Measurements from ENCODE around the gene TSC22D3. TPM values are rescaled to one million over a fixed set of nuclear protein-coding genes. Genes with fewer than 3 reads are reported as not detected.
A peak's percentile ranks its signal among the peaks of the same experiment; 100 is the strongest.

Gene TSC22D3
- total RNA-seq, 2 experiments from 2014 or later: 29.3 to 35.6 TPM

- Histone ChIP-seq H4K20me1 (ENCODE audit: insufficient read depth, low read length) (no peaks in the 10 kb centered on the region), H2AFZ (ENCODE audit: low read length) (no peak overlapping the region), H3K9me2 (ENCODE audit: insufficient read depth, low read length) (no peaks in the 10 kb centered on the region), H3K4me2 (ENCODE audit: low read length) (no peak overlapping the region), H3K27ac (ENCODE audit: low read depth, low read length, poor library complexity, severe bottlenecking) (no peak overlapping the region), H3K36me3 (ENCODE audit: insufficient read depth, low read length) (no peaks in the 10 kb centered on the region), H3K4me3 (ENCODE audit: low read depth, low read length, poor library complexity, severe bottlenecking) (no peak overlapping the region), H3K9me3 (ENCODE audit: low read length) (no peaks in the 10 kb centered on the region), H3K4me1 (ENCODE audit: insufficient read depth, low read length, poor library complexity, severe bottlenecking) (peaks cover 30% of the 10 kb centered on the region), H3K79me2 (ENCODE audit: insufficient read depth, low read depth, low read length) (no peaks in the 10 kb centered on the region)
- TF ChIP-seq EZH2phosphoT487 (IDR thresholded peaks at IDR 0.05; ENCODE audit: borderline replicate concordance, low read depth, low read length): no peak
- TF ChIP-seq, protein P1, sequence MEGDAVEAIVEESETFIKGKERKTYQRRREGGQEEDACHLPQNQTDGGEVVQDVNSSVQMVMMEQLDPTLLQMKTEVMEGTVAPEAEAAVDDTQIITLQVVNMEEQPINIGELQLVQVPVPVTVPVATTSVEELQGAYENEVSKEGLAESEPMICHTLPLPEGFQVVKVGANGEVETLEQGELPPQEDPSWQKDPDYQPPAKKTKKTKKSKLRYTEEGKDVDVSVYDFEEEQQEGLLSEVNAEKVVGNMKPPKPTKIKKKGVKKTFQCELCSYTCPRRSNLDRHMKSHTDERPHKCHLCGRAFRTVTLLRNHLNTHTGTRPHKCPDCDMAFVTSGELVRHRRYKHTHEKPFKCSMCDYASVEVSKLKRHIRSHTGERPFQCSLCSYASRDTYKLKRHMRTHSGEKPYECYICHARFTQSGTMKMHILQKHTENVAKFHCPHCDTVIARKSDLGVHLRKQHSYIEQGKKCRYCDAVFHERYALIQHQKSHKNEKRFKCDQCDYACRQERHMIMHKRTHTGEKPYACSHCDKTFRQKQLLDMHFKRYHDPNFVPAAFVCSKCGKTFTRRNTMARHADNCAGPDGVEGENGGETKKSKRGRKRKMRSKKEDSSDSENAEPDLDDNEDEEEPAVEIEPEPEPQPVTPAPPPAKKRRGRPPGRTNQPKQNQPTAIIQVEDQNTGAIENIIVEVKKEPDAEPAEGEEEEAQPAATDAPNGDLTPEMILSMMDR (conservative IDR thresholded peaks at IDR 0.05; ENCODE audit: low read length): no peak
- no peak for DNase-seq (ENCODE audit: low spot score)
- intact Hi-C loops (cut with micrococcal nuclease; ENCODE audit: unreplicated experiment): no loop called here
- BruUV-seq (replicated peaks): no TSS peak
- POLR2A ChIA-PET: no interaction called here
- CTCF ChIA-PET (ENCODE audit: unreplicated experiment): no interaction called here
Observed at GRCh38 chrX:107723511-107723910, 52.1 kb downstream of the TSC22D3 start.

- intact Hi-C loops (cut with micrococcal nuclease; ENCODE audit: unreplicated experiment): no loop called here
- H3K4me1 ChIP-seq (ENCODE audit: insufficient read depth, low read length, poor library complexity, severe bottlenecking): peaks cover 44% of the 10 kb centered on the region
- peak overlapping the region; percentile 14 for H3K4me3 ChIP-seq (ENCODE audit: low read depth, low read length, poor library complexity, severe bottlenecking)
- no peaks in the 10 kb centered on the region for H3K79me2 ChIP-seq (ENCODE audit: insufficient read depth, low read depth, low read length)
- peak overlapping the region; percentile 54 for H3K4me2 ChIP-seq (ENCODE audit: low read length)
- peak overlapping the region; percentile 59; the same call in 1 of the 2 replicates for H2AFZ ChIP-seq (ENCODE audit: low read length)
- H4K20me1 ChIP-seq (ENCODE audit: insufficient read depth, low read length): no peaks in the 10 kb centered on the region
- CTCF ChIA-PET (ENCODE audit: unreplicated experiment): no interaction called here
- TF ChIP-seq, protein P1 (conservative IDR thresholded peaks at IDR 0.05; ENCODE audit: low read length): no peak
- TF ChIP-seq EZH2phosphoT487 (IDR thresholded peaks at IDR 0.05; ENCODE audit: borderline replicate concordance, low read depth, low read length): no peak
- no peaks in the 10 kb centered on the region for H3K9me3 ChIP-seq (ENCODE audit: low read length)
- H3K36me3 ChIP-seq (ENCODE audit: insufficient read depth, low read length): no peaks in the 10 kb centered on the region
- BruUV-seq (replicated peaks): no TSS peak
- H3K9me2 ChIP-seq (ENCODE audit: insufficient read depth, low read length): no peaks in the 10 kb centered on the region
- POLR2A ChIA-PET: interaction anchor here (1.4 kb wide), 1 partner anchor 44 kb away, joined by 4 read pairs; no protein-coding TSS in a partner anchor
- peak overlapping the region; percentile 17 for H3K27ac ChIP-seq (ENCODE audit: low read depth, low read length, poor library complexity, severe bottlenecking)
- no peak for DNase-seq (ENCODE audit: low spot score)
Observed at GRCh38 chrX:107721966-107722707, 53.5 kb downstream of the TSC22D3 start.

GRCh38 chrX:107721318-107721717 is 54.3 kb downstream of the TSC22D3 start:
- CTCF ChIA-PET (ENCODE audit: unreplicated experiment): no interaction called here

More at GRCh38 chrX:107721318-107721717, 54.3 kb downstream of the TSC22D3 start:
- Histone ChIP-seq H3K4me3 (ENCODE audit: low read depth, low read length, poor library complexity, severe bottlenecking) (peak overlapping the region; percentile 14), H4K20me1 (ENCODE audit: insufficient read depth, low read length) (no peaks in the 10 kb centered on the region), H2AFZ (ENCODE audit: low read length) (peak overlapping the region; percentile 59; the same call in 1 of the 2 replicates), H3K79me2 (ENCODE audit: insufficient read depth, low read depth, low read length) (no peaks in the 10 kb centered on the region), H3K4me2 (ENCODE audit: low read length) (peak overlapping the region; percentile 54), H3K27ac (ENCODE audit: low read depth, low read length, poor library complexity, severe bottlenecking) (peak overlapping the region; percentile 17), H3K36me3 (ENCODE audit: insufficient read depth, low read length) (no peaks in the 10 kb centered on the region), H3K9me2 (ENCODE audit: insufficient read depth, low read length) (no peaks in the 10 kb centered on the region), H3K4me1 (ENCODE audit: insufficient read depth, low read length, poor library complexity, severe bottlenecking) (peaks cover 46% of the 10 kb centered on the region), H3K9me3 (ENCODE audit: low read length) (no peaks in the 10 kb centered on the region)
- intact Hi-C loops (cut with micrococcal nuclease; ENCODE audit: unreplicated experiment): no loop called here
- BruUV-seq (replicated peaks): no TSS peak
- TF ChIP-seq, protein P1 (conservative IDR thresholded peaks at IDR 0.05; ENCODE audit: low read length): no peak
- TF ChIP-seq EZH2phosphoT487 (IDR thresholded peaks at IDR 0.05; ENCODE audit: borderline replicate concordance, low read depth, low read length): no peak
- DNase-seq (ENCODE audit: low spot score): peak; percentile 55
- POLR2A ChIA-PET: interaction anchor here (1.1 to 1.4 kb wide), 2 partner anchors 44 to 55 kb away, joined by 3 to 4 read pairs; no protein-coding TSS in a partner anchor
